ENCODE measurements around the gene COPS3. TPM values are rescaled to one million over a fixed set of nuclear protein-coding genes. Genes with fewer than 3 reads are reported as not detected.

COPS3 gene
- polyA plus RNA-seq, 1 donor from 2014 or later = 213 TPM

DNA sequence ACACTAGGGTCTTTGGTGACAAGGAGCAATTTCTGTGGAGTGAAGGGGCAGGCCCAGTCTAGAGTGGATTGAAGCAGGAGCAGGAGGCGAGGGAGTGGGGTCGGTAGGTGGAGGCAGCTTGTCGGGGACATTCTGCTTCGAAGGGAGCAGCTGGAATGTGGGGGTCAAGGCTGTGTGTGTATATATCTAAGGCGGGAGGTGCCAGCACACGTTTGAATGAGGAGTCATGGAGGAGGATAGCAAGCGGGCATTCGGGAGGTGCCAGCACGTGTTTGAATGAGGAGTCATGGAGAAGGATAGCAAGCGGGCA is 39.8 kb upstream of the COPS3 start:
- TF ChIP-seq, protein P1, sequence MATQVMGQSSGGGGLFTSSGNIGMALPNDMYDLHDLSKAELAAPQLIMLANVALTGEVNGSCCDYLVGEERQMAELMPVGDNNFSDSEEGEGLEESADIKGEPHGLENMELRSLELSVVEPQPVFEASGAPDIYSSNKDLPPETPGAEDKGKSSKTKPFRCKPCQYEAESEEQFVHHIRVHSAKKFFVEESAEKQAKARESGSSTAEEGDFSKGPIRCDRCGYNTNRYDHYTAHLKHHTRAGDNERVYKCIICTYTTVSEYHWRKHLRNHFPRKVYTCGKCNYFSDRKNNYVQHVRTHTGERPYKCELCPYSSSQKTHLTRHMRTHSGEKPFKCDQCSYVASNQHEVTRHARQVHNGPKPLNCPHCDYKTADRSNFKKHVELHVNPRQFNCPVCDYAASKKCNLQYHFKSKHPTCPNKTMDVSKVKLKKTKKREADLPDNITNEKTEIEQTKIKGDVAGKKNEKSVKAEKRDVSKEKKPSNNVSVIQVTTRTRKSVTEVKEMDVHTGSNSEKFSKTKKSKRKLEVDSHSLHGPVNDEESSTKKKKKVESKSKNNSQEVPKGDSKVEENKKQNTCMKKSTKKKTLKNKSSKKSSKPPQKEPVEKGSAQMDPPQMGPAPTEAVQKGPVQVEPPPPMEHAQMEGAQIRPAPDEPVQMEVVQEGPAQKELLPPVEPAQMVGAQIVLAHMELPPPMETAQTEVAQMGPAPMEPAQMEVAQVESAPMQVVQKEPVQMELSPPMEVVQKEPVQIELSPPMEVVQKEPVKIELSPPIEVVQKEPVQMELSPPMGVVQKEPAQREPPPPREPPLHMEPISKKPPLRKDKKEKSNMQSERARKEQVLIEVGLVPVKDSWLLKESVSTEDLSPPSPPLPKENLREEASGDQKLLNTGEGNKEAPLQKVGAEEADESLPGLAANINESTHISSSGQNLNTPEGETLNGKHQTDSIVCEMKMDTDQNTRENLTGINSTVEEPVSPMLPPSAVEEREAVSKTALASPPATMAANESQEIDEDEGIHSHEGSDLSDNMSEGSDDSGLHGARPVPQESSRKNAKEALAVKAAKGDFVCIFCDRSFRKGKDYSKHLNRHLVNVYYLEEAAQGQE (IDR thresholded peaks at IDR 0.05; ENCODE audit: borderline replicate concordance) = no peak
- TF ChIP-seq SMC3 (conservative IDR thresholded peaks at IDR 0.05; ENCODE audit: poor library complexity) = no peak
- TF ChIP-seq RAD21 (conservative IDR thresholded peaks at IDR 0.05) = no peak
- no peak for TF ChIP-seq MXI1 (conservative IDR thresholded peaks at IDR 0.05; ENCODE audit: poor library complexity, severe bottlenecking)
- TF ChIP-seq EP300 (conservative IDR thresholded peaks at IDR 0.05; ENCODE audit: poor library complexity, severe bottlenecking) = no peak
- TF ChIP-seq EZH2 (IDR thresholded peaks at IDR 0.05; ENCODE audit: borderline replicate concordance, insufficient read depth, low read length, poor library complexity, severe bottlenecking) = no peak
- TF ChIP-seq, protein P2, sequence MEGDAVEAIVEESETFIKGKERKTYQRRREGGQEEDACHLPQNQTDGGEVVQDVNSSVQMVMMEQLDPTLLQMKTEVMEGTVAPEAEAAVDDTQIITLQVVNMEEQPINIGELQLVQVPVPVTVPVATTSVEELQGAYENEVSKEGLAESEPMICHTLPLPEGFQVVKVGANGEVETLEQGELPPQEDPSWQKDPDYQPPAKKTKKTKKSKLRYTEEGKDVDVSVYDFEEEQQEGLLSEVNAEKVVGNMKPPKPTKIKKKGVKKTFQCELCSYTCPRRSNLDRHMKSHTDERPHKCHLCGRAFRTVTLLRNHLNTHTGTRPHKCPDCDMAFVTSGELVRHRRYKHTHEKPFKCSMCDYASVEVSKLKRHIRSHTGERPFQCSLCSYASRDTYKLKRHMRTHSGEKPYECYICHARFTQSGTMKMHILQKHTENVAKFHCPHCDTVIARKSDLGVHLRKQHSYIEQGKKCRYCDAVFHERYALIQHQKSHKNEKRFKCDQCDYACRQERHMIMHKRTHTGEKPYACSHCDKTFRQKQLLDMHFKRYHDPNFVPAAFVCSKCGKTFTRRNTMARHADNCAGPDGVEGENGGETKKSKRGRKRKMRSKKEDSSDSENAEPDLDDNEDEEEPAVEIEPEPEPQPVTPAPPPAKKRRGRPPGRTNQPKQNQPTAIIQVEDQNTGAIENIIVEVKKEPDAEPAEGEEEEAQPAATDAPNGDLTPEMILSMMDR (IDR thresholded peaks at IDR 0.05; ENCODE audit: poor library complexity, severe bottlenecking) = no peak
- TF ChIP-seq TAF1 (IDR thresholded peaks at IDR 0.05; ENCODE audit: low read depth) = no peak
- H3K9ac ChIP-seq (ENCODE audit: low read length) = no peak overlapping the region

GRCh38 chr17:17320188-17320910 is 39.3 kb upstream of the COPS3 start:
- Histone ChIP-seq H3K27ac (ENCODE audit: low read length) (no peak overlapping the region), H3K4me2 (ENCODE audit: low read length) (no peak overlapping the region), H3K9ac (ENCODE audit: low read length) (no peak overlapping the region), H3K79me2 (replicated peaks; ENCODE audit: insufficient read depth, low read length) (no peaks in the 10 kb centered on the region), H4K20me1 (ENCODE audit: insufficient read depth) (no peaks in the 10 kb centered on the region), H3K4me3 (ENCODE audit: low read length) (no peak overlapping the region), H3K9me2 (ENCODE audit: insufficient read depth, low read length) (no peaks in the 10 kb centered on the region), H3K9me3 (ENCODE audit: low read length) (no peaks in the 10 kb centered on the region), H3K36me3 (ENCODE audit: insufficient read depth, low read length) (no peaks in the 10 kb centered on the region), H3K27me3 (ENCODE audit: insufficient read depth, low read depth, low read length) (no peaks in the 10 kb centered on the region), H3F3A (ENCODE audit: insufficient read depth, low read length, poor library complexity, severe bottlenecking) (no peaks in the 10 kb centered on the region), H2AFZ (ENCODE audit: low read depth, low read length) (no peak overlapping the region)
- TF ChIP-seq, protein P1 (IDR thresholded peaks at IDR 0.05; ENCODE audit: borderline replicate concordance) = no peak

More for the DNA sequence above, 39.8 kb upstream of the COPS3 start:
- Histone ChIP-seq H2AFZ (ENCODE audit: low read depth, low read length) (no peak overlapping the region), H3K27ac (ENCODE audit: low read length) (no peak overlapping the region), H3K27me3 (ENCODE audit: insufficient read depth, low read depth, low read length) (no peaks in the 10 kb centered on the region), H3K9me3 (ENCODE audit: low read length) (no peaks in the 10 kb centered on the region), H3K4me3 (ENCODE audit: low read length) (no peak overlapping the region), H3K9me2 (ENCODE audit: insufficient read depth, low read length) (no peaks in the 10 kb centered on the region), H3K36me3 (ENCODE audit: insufficient read depth, low read length) (no peaks in the 10 kb centered on the region), H4K20me1 (ENCODE audit: insufficient read depth) (no peaks in the 10 kb centered on the region), H3F3A (ENCODE audit: insufficient read depth, low read length, poor library complexity, severe bottlenecking) (no peaks in the 10 kb centered on the region), H3K79me2 (replicated peaks; ENCODE audit: insufficient read depth, low read length) (no peaks in the 10 kb centered on the region), H3K4me2 (ENCODE audit: low read length) (no peak overlapping the region)
